Left lobe of liver (tissue), 2 donors: Measurements from ENCODE around the gene TARS1. TPM values are rescaled to one million over a fixed set of nuclear protein-coding genes. Genes with fewer than 3 reads are reported as not detected.
"Not testable (repeated sequence)": the region's sequence is repeated elsewhere in the genome, so short reads cannot be mapped to it uniquely, and the experiment has no call there.

Experiments used
- ATAC-seq: fragments of 200-7000 bp; cut with Tn5 transposase; one replicate; pipeline ENCODE4 v1.9.1; 2020; ENCODE audit warnings: mild to moderate bottlenecking, moderate library complexity
- DNase-seq: peaks from one replicate; pipeline ENCODE4 v3.0.0-alpha.2; 2020; ENCODE audit warnings: low spot score
- total RNA-seq: library from RNA; stranded (reverse); gene quantifications from one replicate; pipeline ENCODE4 v1.2.1, GENCODE V29; 2021
- donor health status: DM: no; HTN: no; CAD: no; lungs with moderate emphysema.
- donor health status: DM: no; HTN: yes; CAD: no.

The TARS1 gene
- total RNA-seq, 1 donor from 2014 or later, result 51.9 TPM

- ATAC-seq (no peak), DNase-seq (no peak)
Observed at GRCh38 chr5:33482335-33482734, 41.6 kb downstream of the TARS1 start.

GRCh38 chr5:33487236-33487635 is 46.5 kb downstream of the TARS1 start:
- DNase-seq (no peak), ATAC-seq (no peak)

- ATAC-seq (no peak), DNase-seq (no peak)
Observed at GRCh38 chr5:33488558-33489355, 48.0 kb downstream of the TARS1 start.

- no peak for DNase-seq
- ATAC-seq, result no peak
Observed at GRCh38 chr5:33489481-33490067, 48.8 kb downstream of the TARS1 start.

GRCh38 chr5:33490071-33490665 is 49.4 kb downstream of the TARS1 start:
- no peak for ATAC-seq
- DNase-seq, result no peak

- ATAC-seq, result no peak
- DNase-seq, result no peak
Observed at GRCh38 chr5:33491941-33492340, 51.2 kb downstream of the TARS1 start.

- no peak for ATAC-seq
- no peak for DNase-seq
Observed at GRCh38 chr5:33494466-33494865, 53.7 kb downstream of the TARS1 start.

GRCh38 chr5:33501260-33501659 is 60.5 kb downstream of the TARS1 start:
- no peak for DNase-seq
- ATAC-seq, result no peak

GRCh38 chr5:33501899-33502298 is 61.1 kb downstream of the TARS1 start:
- ATAC-seq, result no peak
- no peak for DNase-seq

- ATAC-seq, result no peak
- no peak for DNase-seq
Observed at GRCh38 chr5:33504570-33504969, 63.8 kb downstream of the TARS1 start.

GRCh38 chr5:33507426-33507825 is 66.7 kb downstream of the TARS1 start:
- no peak for ATAC-seq
- no peak for DNase-seq

- DNase-seq, result no peak
- no peak for ATAC-seq
Observed at GRCh38 chr5:33509036-33509435, 68.3 kb downstream of the TARS1 start.

GRCh38 chr5:33513462-33514185 is 72.9 kb downstream of the TARS1 start:
- ATAC-seq, result no peak
- DNase-seq, result no peak

GRCh38 chr5:33515366-33515765 is 74.6 kb downstream of the TARS1 start:
- ATAC-seq, DNase-seq: not testable (repeated sequence)

GRCh38 chr5:33516421-33516820 is 75.7 kb downstream of the TARS1 start:
- DNase-seq, result no peak
- no peak for ATAC-seq
